Camera-type eye (tissue), 1 donor: ENCODE measurements around the gene ETV2. TPM values are rescaled to one million over a fixed set of nuclear protein-coding genes. Genes with fewer than 3 reads are reported as not detected.

Experiments
- total RNA-seq: library from RNA; depleted of rRNA; stranded (reverse); fragments of >200 nt; gene quantifications from one replicate; pipeline ENCODE4 v1.2.3, GENCODE V29; 2014

ETV2 gene
- total RNA-seq, result not detected

DNA sequence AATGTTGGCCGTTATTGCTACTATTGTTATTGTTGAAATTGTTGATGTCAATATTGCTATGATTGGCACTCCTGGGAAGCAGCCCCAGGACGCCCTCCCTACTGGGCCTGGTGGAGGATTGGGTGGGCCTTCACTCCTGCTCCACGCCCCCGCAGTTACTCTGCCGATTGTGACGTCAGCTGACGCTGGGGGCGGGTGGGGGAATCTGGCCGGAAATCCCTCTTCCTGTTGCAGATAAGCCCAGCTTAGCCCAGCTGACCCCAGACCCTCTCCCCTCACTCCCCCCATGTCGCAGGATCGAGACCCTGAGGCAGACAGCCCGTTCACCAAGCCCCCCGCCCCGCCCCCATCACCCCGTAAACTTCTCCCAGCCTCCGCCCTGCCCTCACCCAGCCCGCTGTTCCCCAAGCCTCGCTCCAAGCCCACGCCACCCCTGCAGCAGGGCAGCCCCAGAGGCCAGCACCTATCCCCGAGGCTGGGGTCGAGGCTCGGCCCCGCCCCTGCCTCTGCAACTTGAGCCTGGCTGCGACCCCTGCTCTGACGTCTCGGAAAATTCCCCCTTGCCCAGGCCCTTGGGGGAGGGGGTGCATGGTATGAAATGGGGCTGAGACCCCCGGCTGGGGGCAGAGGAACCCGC lies at the start of gene ETV2:
TSS of gene ETV2 (plus strand) at position 231 of the 637 bp plus-strand sequence. CDS start 716 bp downstream, outside the sequence.

DNA sequence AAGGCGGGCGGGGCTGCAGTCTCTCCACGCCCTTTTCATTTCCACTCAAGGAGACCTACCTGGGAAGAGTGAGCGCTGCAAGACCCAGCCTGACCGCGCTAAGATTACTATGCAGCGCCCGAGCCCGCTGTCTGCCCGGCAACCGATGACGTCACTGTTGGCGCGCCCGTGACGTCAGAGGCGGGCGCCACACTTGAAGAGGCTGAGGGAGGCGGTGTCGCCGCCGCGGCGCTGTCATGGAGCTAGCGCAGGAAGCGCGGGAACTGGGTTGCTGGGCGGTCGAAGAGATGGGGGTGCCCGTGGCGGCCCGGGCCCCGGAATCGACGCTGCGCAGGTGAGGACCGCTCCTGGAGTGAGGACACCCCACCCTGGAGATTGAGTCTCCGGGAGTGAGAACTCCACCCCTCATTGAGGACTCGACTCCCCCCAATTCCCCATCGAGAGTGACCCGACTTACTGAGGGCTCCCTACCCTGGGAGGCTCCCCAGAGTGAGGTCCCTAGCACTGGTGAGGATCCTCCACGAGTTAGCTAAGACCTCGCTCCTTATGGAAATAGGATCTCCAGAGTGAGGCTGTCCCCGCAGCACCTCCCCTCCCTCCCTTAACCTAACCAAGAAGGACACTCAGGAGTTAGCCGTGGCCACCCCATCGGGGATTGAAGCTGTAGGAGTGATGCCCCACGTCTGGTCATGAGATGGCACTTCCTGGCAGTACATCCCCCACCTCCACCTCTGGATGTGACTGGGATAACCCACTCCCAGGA lies 28.8 kb upstream of the ETV2 start, which contains the start of gene HAUS5:
TSS of gene HAUS5 (plus strand) at position 177 of the 763 bp plus-strand sequence. CDS start at position 237, 60 bp downstream.

DNA sequence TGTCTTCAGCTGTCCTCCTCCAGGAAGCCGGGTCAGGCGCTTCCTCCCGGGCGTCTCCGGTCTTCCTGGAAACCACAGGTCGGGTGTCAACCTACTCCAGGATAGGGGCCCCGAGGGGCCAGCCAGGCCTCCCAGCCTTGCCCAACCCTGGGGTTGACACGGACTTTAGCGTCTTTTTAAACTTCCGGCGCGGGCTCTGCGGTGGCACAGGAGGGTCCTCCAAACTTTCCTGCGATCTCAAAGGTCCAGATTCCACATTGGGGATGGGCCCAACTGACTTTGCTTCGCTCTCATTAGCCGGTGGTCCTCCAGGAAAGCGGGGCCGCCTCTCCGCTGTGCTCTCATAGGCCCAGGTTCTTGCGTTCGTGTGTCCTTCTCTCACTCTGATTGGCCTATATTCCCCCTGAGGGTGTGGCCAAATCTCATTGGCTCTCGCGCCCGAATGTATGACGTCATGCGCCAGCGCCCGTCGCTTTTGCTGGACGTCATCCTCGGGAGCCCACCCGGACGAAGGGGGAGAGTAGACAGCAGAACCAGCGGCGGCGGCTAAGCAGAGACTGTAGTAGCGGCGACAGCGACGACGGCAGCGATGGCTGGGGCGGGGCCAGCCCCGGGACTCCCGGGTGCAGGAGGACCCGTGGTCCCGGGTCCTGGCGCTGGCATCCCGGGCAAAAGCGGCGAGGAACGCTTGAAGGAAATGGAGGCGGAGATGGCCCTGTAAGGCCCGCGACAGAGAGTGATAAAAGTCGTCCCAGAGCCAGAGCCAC lies 12.8 kb upstream of the ETV2 start, which contains the start of gene RBM42:
TSS of gene RBM42 (plus strand) at position 472 of the 767 bp plus-strand sequence. CDS start at position 590, 118 bp downstream.

DNA sequence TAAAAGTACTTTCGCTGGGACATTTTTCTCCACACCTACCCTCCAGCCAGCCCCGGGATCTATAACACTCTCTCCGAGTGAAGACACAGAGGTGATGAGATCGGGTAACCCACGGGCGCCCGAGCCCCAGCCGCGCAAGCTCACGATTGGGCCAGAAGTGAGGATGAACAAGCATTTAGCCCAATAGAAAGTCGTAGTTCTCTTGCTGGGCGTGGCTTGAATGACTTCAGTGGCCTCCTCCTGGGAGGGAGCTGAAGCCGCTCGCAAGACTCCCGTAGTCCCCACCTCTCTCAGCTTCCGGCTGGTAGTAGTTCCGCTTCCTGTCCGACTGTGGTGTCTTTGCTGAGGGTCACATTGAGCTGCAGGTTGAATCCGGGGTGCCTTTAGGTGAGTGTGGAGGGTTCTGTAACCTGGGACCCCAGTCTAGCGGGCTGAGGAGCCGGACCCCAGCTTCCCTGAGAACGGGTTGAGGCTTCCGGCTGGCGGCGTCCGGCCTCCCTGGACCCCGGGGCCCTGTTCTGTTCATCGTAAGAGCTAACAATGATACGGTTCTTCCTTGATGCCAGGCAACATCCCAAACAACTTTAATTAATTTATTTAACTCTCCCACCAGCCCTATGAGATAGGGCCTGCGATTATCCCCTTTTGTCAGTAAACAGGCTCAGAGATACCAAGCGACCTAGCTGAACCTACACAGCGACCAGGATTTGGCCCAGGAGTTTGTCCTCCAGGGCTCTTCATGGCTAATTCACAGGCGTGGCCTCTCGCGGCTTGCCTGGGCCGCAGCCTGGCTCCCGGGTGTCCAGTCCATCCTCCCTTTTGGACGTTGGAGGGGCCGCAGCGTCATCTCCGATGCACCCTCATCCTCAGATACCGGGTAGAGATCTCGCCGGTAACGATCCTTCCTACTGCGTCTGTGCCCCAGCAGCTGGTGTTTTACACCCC lies 6.7 kb downstream of the ETV2 start, which contains the start of gene COX6B1:
TSS of gene COX6B1 (plus strand) at position 307 of the 945 bp plus-strand sequence. CDS start 2,921 bp downstream, outside the sequence.

GRCh38 chr19:35666251-35666913 lies 24.8 kb downstream of the ETV2 start, which contains the start of gene UPK1A:
TSS of gene UPK1A (plus strand) at chr19:35666517. CDS start at chr19:35666813, 296 bp downstream.

Other genes with a start within 250 kb of the ETV2 start
- not detected for gene FFAR2, start 193.5 kb upstream of the ETV2 start, total RNA-seq
- not detected for gene KRTDAP, start 151.3 kb upstream of the ETV2 start, total RNA-seq
- gene DMKN, start 128.1 kb upstream of the ETV2 start, total RNA-seq, result 31.8 TPM
- 0.93 TPM for gene SBSN, start 113.4 kb upstream of the ETV2 start, total RNA-seq
- gene GAPDHS, start 108.3 kb upstream of the ETV2 start, total RNA-seq, result 0.38 TPM
- gene TMEM147, start 96.1 kb upstream of the ETV2 start, total RNA-seq, result 49.3 TPM
- gene ATP4A, start 78.1 kb upstream of the ETV2 start, total RNA-seq, result not detected
- not detected for gene PMIS2, start 55.6 kb upstream of the ETV2 start, total RNA-seq
- gene HAUS5, start 29.0 kb upstream of the ETV2 start, total RNA-seq, result 13.6 TPM
- gene RBM42, start 12.7 kb upstream of the ETV2 start, total RNA-seq, result 42.9 TPM
- 239 TPM for gene COX6B1, start 6.6 kb downstream of the ETV2 start, total RNA-seq
- gene UPK1A, start 24.8 kb downstream of the ETV2 start, total RNA-seq, result not detected
- gene ZBTB32, start 62.8 kb downstream of the ETV2 start, total RNA-seq, result not detected
- 26.9 TPM for gene KMT2B, start 76.3 kb downstream of the ETV2 start, total RNA-seq
- gene IGFLR1, start 100.7 kb downstream of the ETV2 start, total RNA-seq, result 2.6 TPM
- gene U2AF1L4, start 103.7 kb downstream of the ETV2 start, total RNA-seq, result 13.8 TPM
- gene PSENEN, start 103.9 kb downstream of the ETV2 start, total RNA-seq, result 12.8 TPM
- 11.6 TPM for gene LIN37, start 106.8 kb downstream of the ETV2 start, total RNA-seq
- 14.9 TPM for gene HSPB6, start 115.3 kb downstream of the ETV2 start, total RNA-seq
- 7.8 TPM for gene PROSER3, start 116.4 kb downstream of the ETV2 start, total RNA-seq
- gene ARHGAP33, start 133.8 kb downstream of the ETV2 start, total RNA-seq, result 89.9 TPM
- gene PRODH2, start 171.1 kb downstream of the ETV2 start, total RNA-seq, result 0.27 TPM
- gene NPHS1, start 210.8 kb downstream of the ETV2 start, total RNA-seq, result 2.7 TPM
- gene KIRREL2, start 215.2 kb downstream of the ETV2 start, total RNA-seq, result 11.2 TPM
- 106 TPM for gene APLP1, start 226.8 kb downstream of the ETV2 start, total RNA-seq